ENCODE measurements around the gene CAV3.

CAV3 gene

DNA sequence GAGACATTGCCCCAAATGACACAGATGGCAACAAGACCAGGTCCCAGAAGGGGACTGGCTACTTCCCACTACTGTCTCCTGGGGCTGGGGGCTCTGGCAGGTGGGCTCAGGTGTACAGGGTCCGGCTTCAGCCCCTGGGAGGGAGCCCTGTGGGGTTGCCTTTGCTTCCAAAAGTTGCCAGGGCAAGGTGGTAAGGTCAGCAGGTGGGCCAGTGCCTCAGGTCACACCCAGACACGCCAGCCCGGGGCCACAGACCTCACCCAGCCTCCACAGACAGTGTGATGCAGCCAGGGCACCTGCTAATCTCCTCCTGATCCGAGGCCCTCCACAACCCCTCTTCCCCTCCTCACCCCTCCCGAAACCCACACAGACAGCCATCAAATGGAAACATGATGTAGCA is 28.3 kb downstream of the CAV3 start:
- DNase-seq (ENCODE audit: low read depth, low spot score) = no peak

DNA sequence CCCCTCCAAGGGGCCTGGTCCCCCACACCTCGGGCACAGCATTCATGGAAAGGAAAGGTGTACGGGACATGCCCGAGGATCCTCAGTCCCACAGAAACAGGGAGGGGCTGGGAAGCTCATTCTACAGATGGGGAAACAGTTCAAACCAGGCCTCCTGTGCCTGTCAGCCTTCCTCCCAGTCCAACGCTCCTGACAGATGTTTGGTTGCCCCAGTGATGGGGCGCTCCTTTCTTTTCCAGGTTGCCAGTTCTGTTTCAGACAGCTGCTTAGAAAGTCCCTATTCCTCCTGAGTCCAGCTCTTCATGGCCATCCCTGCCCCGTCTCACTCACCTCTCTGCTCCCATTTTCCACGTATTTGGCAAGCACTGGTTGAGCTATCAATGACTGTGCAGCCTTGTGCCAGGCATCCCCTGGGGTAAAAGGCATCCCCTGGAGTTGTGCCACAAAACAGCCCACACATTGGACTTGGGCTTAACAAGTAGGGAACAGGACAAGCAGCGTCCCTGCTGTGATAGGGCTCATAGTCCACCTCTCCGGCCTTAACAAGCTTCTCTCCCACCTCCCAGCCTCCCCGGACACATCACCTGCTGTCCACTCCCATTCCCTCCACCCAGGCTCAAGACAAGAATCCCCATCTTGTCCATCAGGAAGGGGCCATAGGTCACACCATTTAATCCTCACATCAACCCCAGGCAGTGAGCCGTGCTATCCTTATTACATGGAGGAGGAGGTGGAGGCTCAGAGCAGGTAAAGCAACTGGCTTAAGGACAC is 29.2 kb downstream of the CAV3 start:
- no peak for DNase-seq (ENCODE audit: low read depth, low spot score)

DNA sequence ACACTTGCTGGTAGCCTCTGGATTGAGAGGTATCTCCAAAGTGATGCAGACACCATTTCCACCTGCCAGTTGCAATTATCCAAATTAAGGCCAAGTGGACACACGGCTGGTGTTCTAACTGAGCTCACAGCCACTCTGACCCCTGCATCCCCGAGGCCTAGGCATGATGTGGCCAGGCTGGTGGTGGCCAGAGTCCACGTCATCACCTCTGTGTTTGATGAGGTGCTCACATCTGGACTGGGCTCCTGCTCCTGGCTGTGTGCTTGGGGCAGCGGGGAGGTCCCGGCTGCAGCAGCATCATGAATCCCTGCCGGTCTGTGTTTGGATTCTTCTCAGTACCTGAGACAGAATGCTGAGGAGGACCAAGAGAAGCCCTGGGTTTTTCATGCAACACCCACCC is 30.9 kb downstream of the CAV3 start:
- no peak for DNase-seq (ENCODE audit: low read depth, low spot score)

DNA sequence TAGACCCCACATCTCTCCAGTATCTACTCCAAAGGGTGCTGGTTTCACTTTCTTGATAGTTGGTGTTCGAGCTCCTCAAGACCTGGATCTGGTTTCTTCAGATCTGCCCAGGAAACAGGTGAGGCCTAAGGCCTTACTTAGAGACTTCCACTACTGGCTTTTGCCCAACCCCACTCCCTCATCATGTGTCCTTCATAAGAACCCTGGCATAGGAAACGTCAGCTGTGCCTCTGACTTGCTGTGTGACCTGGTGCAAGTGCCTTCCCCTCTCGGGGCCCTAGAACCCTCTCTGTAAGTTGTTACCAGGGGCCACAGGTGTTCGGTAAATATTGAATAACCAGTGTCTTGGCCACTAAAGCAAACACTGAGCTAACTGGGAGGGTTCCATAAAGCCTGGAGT is 31.9 kb downstream of the CAV3 start:
- DNase-seq (ENCODE audit: low read depth, low spot score) = no peak

DNA sequence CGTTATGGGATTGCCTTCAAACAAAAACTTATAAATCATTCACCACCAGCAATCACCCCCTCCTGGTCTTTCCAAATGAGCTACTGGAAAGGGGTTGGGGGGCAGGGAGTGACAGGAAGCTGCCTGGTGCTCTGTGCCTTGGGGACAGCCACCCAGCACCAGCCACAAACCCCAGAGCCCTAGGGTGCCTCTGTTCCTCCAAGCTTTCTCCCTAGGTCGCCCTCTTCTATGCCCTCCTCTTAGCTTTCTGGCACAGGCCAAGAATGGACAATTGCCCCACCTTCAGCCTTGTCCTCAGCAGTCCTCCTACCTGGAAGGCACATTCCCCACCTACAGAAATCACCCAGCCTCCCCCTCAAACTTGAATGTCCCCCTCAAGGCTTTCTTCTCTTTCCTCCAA is 32.5 kb downstream of the CAV3 start:
- no peak for DNase-seq (ENCODE audit: low read depth, low spot score)

DNA sequence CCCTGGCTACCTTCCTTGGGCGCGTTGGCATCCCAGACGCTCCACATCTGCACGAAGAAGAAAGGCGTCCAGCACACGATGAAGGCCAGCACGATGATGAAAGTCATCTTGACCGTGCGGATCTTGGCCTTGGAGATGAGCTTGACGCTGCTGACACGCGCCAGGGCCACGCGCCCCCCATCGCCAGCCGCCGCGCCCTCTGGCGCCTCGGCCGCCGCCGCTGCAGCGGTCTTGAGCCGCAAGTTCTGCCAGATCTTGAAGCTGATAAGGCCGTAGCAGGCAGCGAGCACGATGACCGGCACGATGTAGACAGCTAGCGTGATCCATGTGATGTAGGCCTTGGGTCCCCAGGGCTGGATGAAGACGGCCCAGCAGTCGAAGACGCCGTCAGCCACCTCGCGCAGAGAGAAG is 33.7 kb downstream of the CAV3 start:
- no peak for DNase-seq (ENCODE audit: low read depth, low spot score)

DNA sequence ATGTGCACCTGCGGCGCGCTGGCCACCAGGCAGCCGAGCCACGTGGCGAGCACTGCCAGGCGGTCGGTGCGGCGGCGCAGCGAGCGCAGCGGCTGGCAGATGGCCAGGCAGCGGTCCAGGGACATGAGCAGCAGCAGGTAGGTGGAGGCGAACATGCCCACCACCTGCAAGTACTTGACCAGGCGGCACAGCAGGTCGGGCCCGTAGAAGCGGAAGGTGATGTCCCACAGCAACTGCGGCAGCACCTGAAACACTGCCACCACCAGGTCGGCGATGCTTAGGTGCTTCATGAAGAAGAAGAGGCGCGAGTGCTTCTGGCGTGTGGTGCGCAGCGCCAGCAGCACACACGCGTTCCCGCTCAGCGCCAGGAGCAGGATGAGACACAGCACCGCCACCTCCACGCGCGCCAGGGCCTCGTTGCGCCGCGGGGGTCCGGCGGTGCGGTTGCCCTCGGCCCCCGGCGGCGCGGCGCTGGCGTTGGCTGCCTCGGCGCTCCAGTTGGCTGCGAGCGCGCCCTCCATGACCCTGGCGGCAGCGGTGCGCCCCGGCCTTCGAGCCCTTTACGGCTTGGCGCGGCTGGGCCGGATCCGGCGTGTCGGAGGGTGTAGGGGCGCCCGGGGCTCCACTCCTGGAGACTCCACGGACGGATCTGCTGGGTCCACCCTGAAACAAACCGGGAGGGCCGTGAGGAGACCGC is 34.2 kb downstream of the CAV3 start:
- DNase-seq (ENCODE audit: low read depth, low spot score) = no peak

DNA sequence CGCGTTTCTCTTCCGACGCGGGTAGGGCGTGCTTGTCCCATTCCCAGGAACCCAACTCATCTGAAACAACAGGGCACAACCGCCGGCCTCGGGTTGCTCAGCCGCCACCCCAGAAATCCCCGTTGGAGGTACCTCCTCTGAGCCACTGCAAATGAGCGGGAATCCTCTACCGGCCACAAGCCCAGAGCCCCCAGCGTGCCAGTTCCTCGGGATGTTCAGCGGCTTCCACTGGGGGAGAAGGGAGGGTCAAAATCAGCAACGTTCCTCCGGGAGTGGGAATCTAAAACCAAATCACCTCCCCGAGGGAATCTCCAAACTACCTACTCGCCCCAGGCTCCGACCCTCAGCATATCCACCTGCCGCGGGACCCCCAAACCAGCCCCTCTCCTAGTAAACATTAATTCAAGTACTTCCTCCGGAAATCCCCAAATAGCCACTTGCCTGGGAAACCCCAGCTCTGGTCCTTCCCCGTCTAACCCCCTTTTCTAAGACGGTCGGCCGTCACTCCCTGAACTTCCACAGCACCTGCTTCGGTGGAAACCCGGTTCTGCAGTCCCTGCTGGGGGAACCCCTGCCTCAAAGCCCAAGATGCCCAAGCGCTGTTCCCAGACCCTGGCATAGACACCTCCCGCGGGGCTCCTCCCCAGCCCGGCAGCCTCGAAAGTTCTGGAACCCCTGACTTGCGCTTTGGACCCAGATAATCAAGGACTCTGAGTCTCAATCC is 34.9 kb downstream of the CAV3 start:
- no peak for DNase-seq (ENCODE audit: low read depth, low spot score)

DNA sequence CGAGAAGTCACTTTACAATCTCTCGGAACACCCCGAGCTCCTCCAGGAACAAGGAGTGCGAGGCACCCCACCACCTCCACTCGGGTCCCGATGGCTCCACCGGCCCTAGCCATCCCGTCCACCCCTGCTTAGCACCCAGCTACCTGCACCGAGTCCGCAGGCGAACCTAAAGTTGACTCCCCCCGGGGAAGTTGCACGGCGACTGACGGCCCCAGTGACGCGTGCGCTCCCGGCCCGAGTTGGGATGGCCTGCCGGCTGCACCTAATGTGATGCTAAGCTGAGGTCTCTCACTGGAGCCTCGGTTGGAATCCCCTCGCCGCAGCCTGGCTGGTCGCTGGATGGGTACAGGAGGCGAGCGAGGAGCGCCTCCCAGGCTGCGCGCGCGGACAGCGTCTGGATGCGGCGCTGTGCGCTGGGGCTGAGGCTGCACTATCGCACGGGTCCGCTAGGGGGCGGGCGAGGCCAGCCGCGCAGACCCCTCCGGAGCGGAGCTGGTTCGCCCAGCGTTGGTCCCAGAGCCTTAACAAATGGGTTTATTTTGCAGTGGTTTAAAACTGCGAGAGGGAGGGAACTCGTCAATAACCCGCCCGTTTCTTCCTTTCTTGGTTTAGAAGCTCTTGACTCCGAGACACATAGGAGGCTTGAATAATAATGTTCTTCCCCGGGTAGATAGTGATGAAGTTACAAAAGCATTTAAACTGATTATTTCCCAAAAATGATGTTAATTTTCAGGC is 35.7 kb downstream of the CAV3 start, which contains the start of gene OXTR:
Gene OXTR (minus strand): TSS at position 526 of the 735 bp plus-strand sequence. CDS start 1,426 bp downstream, outside the sequence.
- no peak for DNase-seq (ENCODE audit: low read depth, low spot score)

DNA sequence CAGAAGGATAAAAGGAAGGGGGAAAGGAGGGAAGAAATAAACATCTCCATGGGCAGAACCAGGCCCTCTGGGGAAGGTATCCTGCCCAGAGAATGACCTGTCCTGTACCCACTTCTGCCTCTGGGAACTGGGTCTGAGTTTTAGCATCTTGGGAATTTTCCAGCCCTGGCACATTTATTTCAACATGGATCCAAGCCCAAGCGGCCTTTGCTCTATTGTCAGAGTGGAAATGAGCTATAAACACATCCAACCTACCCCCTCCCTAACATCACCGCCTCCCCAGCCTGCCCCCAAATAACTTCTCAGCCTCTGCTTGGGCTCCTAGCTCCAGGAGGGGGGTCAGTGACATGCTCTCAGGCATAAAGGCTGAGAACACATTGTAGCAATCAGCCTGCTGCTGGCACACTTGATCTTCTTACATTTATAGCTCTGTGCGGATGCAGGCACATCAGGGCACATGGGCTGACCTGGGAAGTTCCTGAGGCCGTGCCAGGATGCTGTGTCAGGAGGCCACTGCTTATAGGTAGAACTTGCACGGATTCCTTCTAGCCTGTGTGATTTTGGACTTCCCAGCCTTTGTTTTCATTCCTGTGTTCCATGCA is 40.4 kb downstream of the CAV3 start:
- DNase-seq (ENCODE audit: low read depth, low spot score) = no peak

DNA sequence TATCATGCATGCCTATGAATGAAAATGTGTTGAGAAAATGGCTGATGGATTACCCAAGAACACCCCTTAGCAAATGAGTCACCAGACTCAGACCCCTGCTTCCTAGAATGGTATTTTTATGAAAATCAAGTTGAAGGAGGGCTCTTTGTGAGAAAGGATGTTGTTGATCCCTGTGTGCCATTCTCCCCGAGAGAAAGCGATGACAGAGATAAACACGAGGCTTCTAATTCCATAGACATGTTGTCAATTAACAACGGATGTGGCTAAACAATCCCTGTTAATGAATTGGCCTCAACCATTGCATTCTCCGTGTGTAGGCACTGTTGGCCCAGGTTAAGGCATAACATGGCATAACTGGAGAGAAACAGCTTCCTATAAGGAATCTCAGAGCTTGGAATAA is 41.6 kb downstream of the CAV3 start:
- DNase-seq (ENCODE audit: low read depth, low spot score) = no peak

DNA sequence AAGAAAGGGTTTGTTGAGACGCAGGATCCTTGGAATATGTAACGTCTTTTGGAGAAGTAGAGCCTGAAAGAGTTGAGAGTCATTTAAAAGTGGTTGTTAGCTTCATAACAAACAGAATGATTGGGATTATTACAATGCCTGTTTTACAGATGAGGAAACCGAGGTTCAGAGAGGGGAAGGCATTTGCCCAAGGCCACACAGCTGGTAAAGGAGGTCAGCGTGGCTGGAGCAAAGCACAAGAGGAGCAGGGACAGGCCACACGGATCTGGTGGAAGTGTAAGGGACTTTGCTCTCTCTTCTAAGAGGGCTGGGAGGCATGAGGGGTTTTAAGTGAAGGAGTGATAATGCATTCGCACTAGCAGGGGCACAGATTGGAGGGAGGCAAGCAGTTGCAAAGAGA is 42.0 kb downstream of the CAV3 start:
- DNase-seq (ENCODE audit: low read depth, low spot score) = no peak

DNA sequence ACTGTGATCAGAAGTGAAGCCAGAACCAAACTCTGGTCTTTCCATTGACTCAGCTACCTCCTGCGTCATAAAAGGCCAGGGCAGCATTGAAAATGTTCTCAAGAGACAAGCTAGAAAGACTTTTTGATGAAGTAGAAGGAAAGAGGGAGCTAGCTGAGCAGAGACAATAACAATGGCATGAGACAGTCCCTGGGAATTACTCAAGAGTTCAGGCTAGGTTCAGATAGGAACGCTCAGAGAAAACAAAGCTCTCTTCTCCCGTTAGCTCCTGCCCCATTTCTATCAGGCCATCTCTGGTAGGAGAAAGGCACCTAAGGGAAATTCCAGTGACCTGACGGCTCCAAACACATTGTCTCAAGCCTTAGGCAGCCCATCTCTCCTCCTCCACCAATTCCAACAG is 42.8 kb downstream of the CAV3 start:
- no peak for DNase-seq (ENCODE audit: low read depth, low spot score)

DNA sequence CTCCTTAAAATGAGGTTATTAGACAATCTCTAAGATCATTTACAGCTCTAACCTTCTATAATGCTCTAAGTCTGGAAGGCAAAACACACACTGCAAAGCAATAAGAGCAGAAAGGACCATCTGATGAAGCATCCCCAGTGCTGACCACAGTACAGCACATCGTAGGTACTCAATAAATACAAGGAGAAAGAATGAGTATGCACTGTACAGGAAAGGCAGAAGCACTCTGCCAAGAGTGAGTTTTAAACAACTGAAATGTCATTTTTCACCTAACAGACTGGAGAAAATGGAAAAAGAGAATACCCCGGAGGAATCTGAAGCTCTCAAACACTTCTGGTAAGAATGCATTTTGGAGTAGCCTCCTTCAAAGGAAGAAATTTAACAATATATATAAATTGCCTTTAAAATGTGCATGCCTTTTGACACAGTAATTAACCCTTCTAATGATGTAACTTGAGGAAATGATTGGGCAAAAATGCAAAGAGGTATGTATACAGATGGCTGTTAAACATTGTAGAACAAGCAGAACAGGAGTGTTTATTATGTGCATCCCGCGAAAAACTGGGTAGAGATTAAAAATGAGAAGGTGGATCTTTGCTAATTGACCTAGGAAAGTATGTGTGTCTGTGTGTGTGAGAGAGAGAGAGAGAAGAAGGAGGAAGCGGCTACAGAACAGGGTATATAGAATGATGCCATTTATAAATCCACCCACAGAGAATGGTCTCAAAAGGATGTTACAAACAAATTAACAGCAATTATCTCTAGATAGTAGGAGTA is 43.8 kb downstream of the CAV3 start:
- DNase-seq (ENCODE audit: low read depth, low spot score) = no peak

DNA sequence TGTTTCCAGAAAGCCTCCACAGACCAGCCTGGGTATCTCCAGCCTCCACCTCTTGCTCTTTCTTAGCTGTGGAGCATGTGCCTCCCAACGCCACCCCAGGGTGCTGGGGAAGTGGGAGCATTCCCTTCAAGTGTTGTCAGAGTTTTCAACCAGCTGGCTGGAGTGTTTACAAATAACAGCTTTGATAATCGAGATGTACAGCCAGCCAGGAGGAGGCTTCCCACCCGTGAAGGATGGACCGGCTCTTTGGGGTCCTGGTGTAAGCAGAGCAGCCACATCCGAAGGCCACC is 44.3 kb downstream of the CAV3 start:
- DNase-seq (ENCODE audit: low read depth, low spot score) = no peak

DNA sequence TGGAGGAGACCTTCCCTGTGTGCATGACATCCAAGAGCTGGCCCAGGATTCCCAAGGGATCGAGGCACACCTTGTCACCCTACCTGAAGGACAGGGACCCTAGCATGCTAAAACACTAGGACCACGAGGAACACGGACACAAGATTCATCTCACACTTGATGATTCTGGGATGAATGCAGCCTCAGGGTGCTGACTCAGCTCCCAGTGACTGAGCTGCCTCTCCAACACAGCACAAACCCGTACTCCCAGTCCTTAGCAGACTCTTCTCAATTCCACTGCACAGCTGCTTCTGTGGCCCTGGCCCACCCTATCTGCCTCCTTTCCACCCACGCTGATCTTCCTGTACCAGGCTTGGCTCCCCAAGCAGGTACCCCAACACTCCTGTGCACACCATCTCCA is 44.9 kb downstream of the CAV3 start:
- DNase-seq (ENCODE audit: low read depth, low spot score) = no peak

DNA sequence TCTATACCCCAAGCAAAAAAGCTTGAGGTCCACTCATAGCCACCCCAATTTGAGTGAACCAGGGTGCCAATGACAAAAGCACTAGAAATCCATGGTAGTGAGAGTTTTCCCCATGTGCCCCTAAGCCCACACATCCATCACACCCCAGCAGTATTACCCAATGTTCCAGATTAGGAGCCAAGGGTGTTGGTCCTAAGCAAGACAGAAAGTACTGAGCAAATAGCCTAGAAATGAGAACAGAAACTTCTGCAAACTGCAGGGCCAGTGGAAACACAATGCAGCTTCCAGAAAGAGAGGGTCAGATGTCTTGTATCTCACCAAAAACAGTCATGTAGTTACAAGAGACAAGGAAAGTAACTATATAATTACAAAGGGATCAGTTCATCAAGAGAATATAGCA is 46.7 kb downstream of the CAV3 start:
- no peak for DNase-seq (ENCODE audit: low read depth, low spot score)

DNA sequence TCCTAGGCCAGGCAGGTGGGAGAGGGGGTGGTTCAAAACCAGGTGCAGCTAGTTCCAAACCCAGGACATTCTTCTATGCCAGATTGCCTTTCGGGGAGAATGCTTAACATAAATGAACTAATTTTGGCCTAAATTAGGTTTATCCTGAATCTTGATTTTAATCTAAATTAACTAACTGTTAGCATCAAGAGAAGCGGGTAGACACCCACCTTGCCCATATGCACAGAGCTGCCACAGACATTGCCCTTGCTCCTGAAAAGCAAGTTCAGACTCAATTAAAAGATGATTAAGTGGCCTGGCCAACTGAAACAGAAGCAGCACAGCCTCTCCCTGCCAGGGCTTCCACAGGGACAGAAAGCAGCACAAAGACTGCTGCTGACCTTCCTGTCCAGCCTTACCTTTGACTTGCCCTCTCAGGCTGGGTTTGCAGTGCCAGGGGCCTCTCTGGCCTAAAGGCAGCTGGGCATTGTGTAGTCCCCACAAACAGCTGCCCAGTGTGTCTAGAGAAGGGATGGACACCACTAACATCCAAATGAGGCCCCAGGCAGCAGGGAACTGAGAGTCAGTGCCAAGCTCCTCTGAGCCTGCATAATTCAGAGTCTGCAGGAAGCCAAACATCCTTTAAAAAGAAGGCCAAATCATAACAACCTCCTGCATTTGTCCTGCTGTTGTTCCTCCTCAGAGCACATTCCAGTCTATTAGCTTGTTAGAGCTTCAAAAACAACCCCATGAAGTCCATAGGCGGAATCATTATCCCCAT is 51.3 kb downstream of the CAV3 start:
- DNase-seq (ENCODE audit: low read depth, low spot score) = no peak

DNA sequence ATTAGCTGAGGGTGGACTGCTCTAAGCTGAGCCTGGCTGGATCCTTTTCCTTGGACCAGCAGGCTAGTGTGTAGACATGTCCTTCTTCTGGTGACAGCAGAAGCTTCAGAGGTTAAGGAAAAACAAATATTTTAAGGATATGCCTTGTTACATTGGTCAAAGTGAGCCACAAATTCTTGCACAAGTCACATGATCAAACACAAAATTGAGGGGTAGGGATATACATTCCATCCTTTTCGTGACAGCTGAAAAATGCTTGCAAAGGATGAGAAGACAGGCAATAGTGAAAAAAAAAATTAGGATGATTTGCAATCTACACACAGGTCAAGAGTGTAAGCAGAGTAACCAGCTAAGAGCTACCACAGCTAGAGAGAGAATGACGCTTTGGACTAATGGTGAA is 56.9 kb downstream of the CAV3 start:
- DNase-seq (ENCODE audit: low read depth, low spot score) = no peak

DNA sequence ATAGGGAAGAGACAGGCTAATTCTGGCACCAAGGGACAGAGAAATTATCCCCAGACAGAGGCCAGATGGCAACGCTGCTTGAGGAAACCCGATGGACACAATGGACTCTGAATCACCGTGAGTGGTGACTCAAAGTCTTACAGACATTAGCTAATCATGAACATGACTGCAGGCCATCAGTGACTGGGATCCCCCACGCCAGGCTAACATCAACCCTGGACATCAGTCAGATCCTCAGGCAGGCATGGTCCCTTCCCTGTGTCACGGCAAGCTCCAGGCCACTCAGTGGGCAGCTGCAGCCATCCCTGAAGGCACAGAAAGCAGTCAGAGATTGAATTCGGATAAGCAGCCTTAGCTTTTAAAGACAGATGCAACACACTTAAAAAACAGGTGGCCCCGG is 59.6 kb downstream of the CAV3 start:
- no peak for DNase-seq (ENCODE audit: low read depth, low spot score)
